HG02642 (cell line): ENCODE measurements around the gene POMP.
"Not testable (repeated sequence)": the region's sequence is repeated elsewhere in the genome, so short reads cannot be mapped to it uniquely, and the experiment has no call there.

Experiments used
- ATAC-seq: cut with Tn5 transposase; IDR thresholded peaks from one replicate; pipeline ENCODE4 v1.9.1; 2021; ENCODE audit warnings: mild to moderate bottlenecking; ENCODE audit not compliant: unreplicated experiment, poor library complexity

POMP gene

GRCh38 chr13:28685114-28685513 lies 26.2 kb downstream of the POMP start:
- no peak for ATAC-seq

- ATAC-seq: no peak
Observed at GRCh38 chr13:28685892-28686291, 27.0 kb downstream of the POMP start.

- not testable (repeated sequence) for ATAC-seq
Observed at GRCh38 chr13:28693605-28694491, 34.9 kb downstream of the POMP start.

GRCh38 chr13:28697441-28697840 lies 38.5 kb downstream of the POMP start:
- ATAC-seq: no peak

- no peak for ATAC-seq
Observed at GRCh38 chr13:28699246-28699645, 40.3 kb downstream of the POMP start.

- ATAC-seq: no peak
Observed at GRCh38 chr13:28704282-28704681, 45.4 kb downstream of the POMP start.

GRCh38 chr13:28704919-28705318 lies 46.0 kb downstream of the POMP start:
- no peak for ATAC-seq

GRCh38 chr13:28705461-28706083 lies 46.6 kb downstream of the POMP start:
- no peak for ATAC-seq

GRCh38 chr13:28707629-28708427 lies 48.9 kb downstream of the POMP start:
- ATAC-seq: peak; percentile 98

GRCh38 chr13:28710161-28710560 lies 51.2 kb downstream of the POMP start:
- no peak for ATAC-seq

GRCh38 chr13:28714651-28715050 lies 55.7 kb downstream of the POMP start:
- ATAC-seq: no peak

- no peak for ATAC-seq
Observed at GRCh38 chr13:28716511-28716910, 57.6 kb downstream of the POMP start.

- no peak for ATAC-seq
Observed at GRCh38 chr13:28717170-28717569, 58.2 kb downstream of the POMP start.

- ATAC-seq: no peak
Observed at GRCh38 chr13:28718196-28718542, 59.2 kb downstream of the POMP start.

- ATAC-seq: peak; percentile 99
Observed at GRCh38 chr13:28718543-28719226, 59.8 kb downstream of the POMP start, which contains the start of gene SLC46A3. TSS of gene SLC46A3 (minus strand) at chr13:28718970. CDS start at chr13:28717998, 972 bp downstream.

GRCh38 chr13:28719227-28720055 lies 60.5 kb downstream of the POMP start:
- ATAC-seq: no peak

GRCh38 chr13:28723806-28724205 lies 64.9 kb downstream of the POMP start:
- ATAC-seq: no peak

GRCh38 chr13:28725046-28725610 lies 66.2 kb downstream of the POMP start:
- no peak for ATAC-seq
